CD4-positive, alpha-beta T cell treated with Interleukin-10 for 1 hour (primary cell): ENCODE data around the gene SPECC1L.
"Not testable (repeated sequence)": the region's sequence is repeated elsewhere in the genome, so short reads cannot be mapped to it uniquely, and the experiment has no call there.

Experiments used
- DNase-seq: peaks from one replicate; pipeline ENCODE4 v3.0.0-alpha.2; 2020

Gene SPECC1L

GRCh38 chr22:24289114-24289513 lies 18.5 kb downstream of the SPECC1L start:
- no peak for DNase-seq

GRCh38 chr22:24289741-24290163 lies 19.1 kb downstream of the SPECC1L start:
- no peak for DNase-seq

- DNase-seq = no peak
These were observed 19.8 kb downstream of the SPECC1L start for GRCh38 chr22:24290459-24290858.

GRCh38 chr22:24291515-24292201 lies 21.0 kb downstream of the SPECC1L start:
- no peak for DNase-seq

GRCh38 chr22:24292202-24292830 lies 21.7 kb downstream of the SPECC1L start:
- not testable (repeated sequence) for DNase-seq

GRCh38 chr22:24294913-24295312 lies 24.3 kb downstream of the SPECC1L start:
- not testable (repeated sequence) for DNase-seq

GRCh38 chr22:24298497-24299155 lies 28.0 kb downstream of the SPECC1L start:
- not testable (repeated sequence) for DNase-seq

- DNase-seq = not testable (repeated sequence)
These were observed 29.9 kb downstream of the SPECC1L start for GRCh38 chr22:24300522-24300921.

- no peak for DNase-seq
These were observed 32.0 kb downstream of the SPECC1L start for GRCh38 chr22:24302591-24302990.

GRCh38 chr22:24303007-24303406 lies 32.4 kb downstream of the SPECC1L start:
- DNase-seq = no peak

GRCh38 chr22:24304062-24304675 lies 33.5 kb downstream of the SPECC1L start:
- DNase-seq = no peak

GRCh38 chr22:24305260-24305692 lies 34.6 kb downstream of the SPECC1L start:
- DNase-seq = no peak

GRCh38 chr22:24310969-24311368 lies 40.3 kb downstream of the SPECC1L start:
- DNase-seq = no peak

GRCh38 chr22:24315367-24315966 lies 44.8 kb downstream of the SPECC1L start:
- DNase-seq = no peak

- not testable (repeated sequence) for DNase-seq
These were observed 45.6 kb downstream of the SPECC1L start for GRCh38 chr22:24316264-24316663.

GRCh38 chr22:24317511-24317910 lies 46.9 kb downstream of the SPECC1L start:
- DNase-seq = not testable (repeated sequence)

GRCh38 chr22:24319451-24319850 lies 48.8 kb downstream of the SPECC1L start:
- no peak for DNase-seq

GRCh38 chr22:24321999-24322398 lies 51.4 kb downstream of the SPECC1L start:
- DNase-seq = no peak

- DNase-seq = no peak
These were observed 51.9 kb downstream of the SPECC1L start for GRCh38 chr22:24322522-24322921.

GRCh38 chr22:24323233-24323632 lies 52.6 kb downstream of the SPECC1L start:
- DNase-seq = no peak

- DNase-seq = no peak
These were observed 53.1 kb downstream of the SPECC1L start for GRCh38 chr22:24323695-24324094.

- no peak for DNase-seq
These were observed 53.5 kb downstream of the SPECC1L start for GRCh38 chr22:24324137-24324536.
